Neuronal stem cell (in vitro differentiated cells): Measurements from ENCODE around the gene ALB.

ENCODE experiments used
- DNase-seq: peaks from one replicate; pipeline ENCODE4 v3.0.0-alpha.2; 2013; ENCODE audit warnings: low spot score
- H2AFZ ChIP-seq: one replicate; pipeline ENCODE4 v1.6.1; 2013; ENCODE audit warnings: mild to moderate bottlenecking, low read length, inconsistent platforms
- H2AK5ac ChIP-seq: 2 replicates; pipeline ENCODE4 v1.6.1; 2013; ENCODE audit warnings: low read depth, mild to moderate bottlenecking, inconsistent platforms, low read length, moderate library complexity, mixed read lengths
- H2BK120ac ChIP-seq: 2 replicates; pipeline ENCODE4 v1.6.1; 2013; ENCODE audit warnings: low read depth, mild to moderate bottlenecking, inconsistent platforms, low read length, moderate library complexity, mixed read lengths
- H2BK12ac ChIP-seq: one replicate; pipeline ENCODE4 v1.6.1; 2013; ENCODE audit warnings: low read length, inconsistent platforms
- H2BK15ac ChIP-seq: 2 replicates; pipeline ENCODE4 v1.6.1; 2013; ENCODE audit warnings: mild to moderate bottlenecking, low read length, inconsistent platforms, mixed read lengths
- H2BK5ac ChIP-seq: one replicate; pipeline ENCODE4 v1.6.1; 2013; ENCODE audit warnings: inconsistent platforms, mild to moderate bottlenecking, low read length, moderate library complexity
- H3K14ac ChIP-seq: one replicate; pipeline ENCODE4 v1.6.1; 2013; ENCODE audit warnings: low read length, inconsistent platforms
- H3K18ac ChIP-seq: 2 replicates; pipeline ENCODE4 v1.6.1; 2013; ENCODE audit warnings: low read length, inconsistent platforms
- H3K23ac ChIP-seq: 2 replicates; pipeline ENCODE4 v1.6.1; 2013; ENCODE audit warnings: low read depth, mild to moderate bottlenecking, mixed read lengths, low read length, inconsistent platforms; ENCODE audit not compliant: poor library complexity
- H3K27ac ChIP-seq: replicated peaks from 3 replicates; pipeline ENCODE4 v1.5.1; 2013; ENCODE audit warnings: low read length, inconsistent platforms
- H3K27me3 ChIP-seq, 3 experiments: 2 replicates each; pipeline ENCODE4 v1.6.1; 2013; ENCODE audit warnings: low read length in 3 of 3, mild to moderate bottlenecking in 2 of 3, inconsistent platforms in 1 of 3, low read depth in 1 of 3, mixed read lengths in 1 of 3, moderate library complexity in 1 of 3; ENCODE audit not compliant: control insufficient read depth in 3 of 3, insufficient read depth in 3 of 3
- H3K36me3 ChIP-seq, 2 donors: replicated peaks in 1 of 2; 2 replicates each; pipeline ENCODE4 v1.6.1; 2013; ENCODE audit warnings: low read length in 2 of 2; ENCODE audit not compliant: control insufficient read depth in 2 of 2, insufficient read depth in 2 of 2
- H3K4ac ChIP-seq: 2 replicates; pipeline ENCODE4 v1.6.1; 2013; ENCODE audit warnings: inconsistent platforms, mild to moderate bottlenecking, low read length, moderate library complexity
- H3K4me1 ChIP-seq, 2 donors: 1 replicate in 1 of 2; 2 replicates in 1 of 2; pipeline ENCODE4 v1.6.1; 2013; ENCODE audit warnings: low read length in 2 of 2, low read depth in 1 of 2; ENCODE audit not compliant: control insufficient read depth in 2 of 2, insufficient read depth in 1 of 2
- H3K4me2 ChIP-seq: one replicate; pipeline ENCODE4 v1.6.1; 2013; ENCODE audit warnings: mild to moderate bottlenecking, low read length, inconsistent platforms; ENCODE audit not compliant: insufficient read depth, poor library complexity, severe bottlenecking
- H3K4me3 ChIP-seq, 2 donors: 2 replicates each; pipeline ENCODE4 v1.5.1; 2013; ENCODE audit warnings: low read length in 2 of 2, mild to moderate bottlenecking in 2 of 2, inconsistent platforms in 1 of 2, moderate library complexity in 1 of 2
- H3K79me1 ChIP-seq: one replicate; pipeline ENCODE4 v1.6.1; 2013; ENCODE audit warnings: low read depth, mild to moderate bottlenecking, inconsistent platforms, low read length, moderate library complexity
- H3K9ac ChIP-seq: one replicate; pipeline ENCODE4 v1.6.1; 2013; ENCODE audit warnings: mild to moderate bottlenecking, low read depth, low read length, inconsistent platforms; ENCODE audit not compliant: poor library complexity
- H3K9me3 ChIP-seq, 2 donors: replicated peaks in 1 of 2; 2 replicates each; pipeline versions ENCODE3 to v1.6.1; 2013; ENCODE audit warnings: low read length in 2 of 2, mild to moderate bottlenecking in 2 of 2, inconsistent platforms in 1 of 2, low read depth in 1 of 2, mixed read lengths in 1 of 2, moderate library complexity in 1 of 2; ENCODE audit not compliant: control insufficient read depth in 2 of 2, insufficient read depth in 1 of 2
- H4K8ac ChIP-seq: one replicate; pipeline ENCODE4 v1.6.1; 2013; ENCODE audit warnings: low read depth, mild to moderate bottlenecking, inconsistent platforms, low read length, moderate library complexity
- H4K91ac ChIP-seq: one replicate; pipeline ENCODE4 v1.6.1; 2013; ENCODE audit warnings: low read length, low read depth, mild to moderate bottlenecking, inconsistent platforms; ENCODE audit not compliant: poor library complexity
- WGBS, 2 donors: extraction: QIAGEN DNeasy Blood & Tissue Kit; methylation state at CpG; one replicate each; pipeline ENCODE4 v1.1.7; 2013; ENCODE audit warnings: missing lambda C conversion rate in 2 of 2, mixed read lengths in 1 of 2; ENCODE audit not compliant: insufficient read length in 2 of 2, insufficient replicate concordance in 1 of 2; ENCODE audit errors: extremely low coverage in 2 of 2; 5-methylcytosine and 5-hydroxymethylcytosine counted together

Gene ALB

GRCh38 chr4:73437558-73437956 lies 33.5 kb downstream of the ALB start:
- Histone ChIP-seq H3K9ac (no peak overlapping the region), H3K27ac (no peak overlapping the region), H3K4ac (no peak overlapping the region), H2BK12ac (no peak overlapping the region), H3K4me3 (no peak overlapping the region), H3K23ac (no peak overlapping the region), H3K9me3 (no peaks in the 10 kb centered on the region), H3K14ac (no peak overlapping the region), H3K4me1 (no peaks in the 10 kb centered on the region), H2AK5ac (no peak overlapping the region), H4K8ac (no peak overlapping the region), H2BK120ac (no peak overlapping the region), H4K91ac (no peak overlapping the region), H3K27me3 (no peaks in the 10 kb centered on the region), H3K18ac (no peak overlapping the region), H3K4me2 (no peak overlapping the region), H2BK15ac (no peak overlapping the region), H3K79me1 (no peaks in the 10 kb centered on the region), H2BK5ac (no peak overlapping the region), H2AFZ (no peak overlapping the region), H3K36me3 (no peaks in the 10 kb centered on the region)
- DNase-seq: no peak

DNA sequence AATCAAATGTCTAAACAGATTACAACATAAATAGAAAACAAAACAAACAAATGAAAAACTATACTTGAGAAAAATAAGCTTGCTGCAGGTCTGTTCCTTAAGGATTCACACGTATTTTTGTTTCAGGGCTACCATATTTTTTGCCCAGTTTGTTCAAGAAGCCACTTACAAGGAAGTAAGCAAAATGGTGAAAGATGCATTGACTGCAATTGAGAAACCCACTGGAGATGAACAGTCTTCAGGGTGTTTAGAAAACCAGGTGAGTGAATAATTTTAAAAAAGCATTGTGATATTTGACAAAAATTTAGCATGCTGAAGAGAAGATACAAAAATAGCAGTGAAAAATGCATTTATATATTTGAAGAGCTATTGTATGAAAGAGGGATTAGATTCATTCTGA lies 34.0 kb downstream of the ALB start:
- Histone ChIP-seq H3K79me1 (no peaks in the 10 kb centered on the region), H4K8ac (no peak overlapping the region), H2BK12ac (no peak overlapping the region), H2BK120ac (no peak overlapping the region), H2BK15ac (no peak overlapping the region), H3K9me3 (no peaks in the 10 kb centered on the region), H3K4me3 (no peak overlapping the region), H2AFZ (no peak overlapping the region), H3K4ac (no peak overlapping the region), H3K27me3 (no peaks in the 10 kb centered on the region), H3K23ac (no peak overlapping the region), H3K36me3 (no peaks in the 10 kb centered on the region), H3K14ac (no peak overlapping the region), H3K4me2 (no peak overlapping the region), H4K91ac (no peak overlapping the region), H3K9ac (no peak overlapping the region), H2AK5ac (no peak overlapping the region), H3K18ac (no peak overlapping the region), H3K4me1 (no peaks in the 10 kb centered on the region), H2BK5ac (no peak overlapping the region), H3K27ac (no peak overlapping the region)
- DNase-seq: no peak
- no CpG with 5 or more reads among the region's 1 CpG for WGBS, 2 donors

DNA sequence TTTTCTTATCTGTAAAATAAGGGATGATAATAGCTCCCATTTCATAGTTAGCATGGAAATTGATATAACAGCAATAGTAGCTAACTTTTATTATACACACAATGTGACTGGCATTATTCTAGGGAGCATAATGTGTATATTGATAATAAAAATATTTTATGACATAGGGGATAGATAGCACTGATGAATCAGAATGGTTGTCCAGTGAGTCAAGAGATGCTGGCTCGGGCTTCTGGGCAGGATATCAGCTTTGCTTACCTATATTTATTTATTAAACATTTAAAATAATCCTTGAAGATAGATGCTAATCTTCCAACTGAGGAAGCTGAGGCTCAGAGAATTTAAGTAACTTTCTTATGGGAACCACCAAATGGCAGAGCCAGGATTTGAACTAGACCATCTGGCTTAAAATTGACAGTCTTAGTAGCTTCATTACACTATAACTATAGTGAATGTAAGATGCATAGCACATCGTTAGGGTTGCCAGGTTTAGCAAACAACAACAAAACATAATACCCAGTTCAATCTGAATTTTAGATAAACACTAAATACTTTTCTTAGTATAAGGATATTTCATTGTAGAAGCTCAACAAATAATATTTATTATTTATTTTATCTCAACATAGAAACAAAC lies 34.6 kb downstream of the ALB start:
- no peaks in the 10 kb centered on the region for H3K36me3 ChIP-seq
- H3K4me3 ChIP-seq: no peak overlapping the region
- H2BK15ac ChIP-seq: no peak overlapping the region
- no peak overlapping the region for H4K8ac ChIP-seq
- no peak overlapping the region for H2BK120ac ChIP-seq
- H2AFZ ChIP-seq: no peak overlapping the region
- no peak overlapping the region for H3K4ac ChIP-seq
- H3K9ac ChIP-seq: no peak overlapping the region
- no peak overlapping the region for H3K14ac ChIP-seq
- no peaks in the 10 kb centered on the region for H3K9me3 ChIP-seq
- no peak overlapping the region for H3K4me2 ChIP-seq
- no peak for DNase-seq
- H3K18ac ChIP-seq: no peak overlapping the region
- H3K27me3 ChIP-seq: no peaks in the 10 kb centered on the region
- no peak overlapping the region for H2AK5ac ChIP-seq
- H4K91ac ChIP-seq: no peak overlapping the region
- H3K79me1 ChIP-seq: no peaks in the 10 kb centered on the region
- H2BK5ac ChIP-seq: no peak overlapping the region
- WGBS, 2 donors: no CpG with 5 or more reads among the region's 2 CpGs
- no peak overlapping the region for H3K23ac ChIP-seq
- H3K4me1 ChIP-seq: no peaks in the 10 kb centered on the region
- H2BK12ac ChIP-seq: no peak overlapping the region
- no peak overlapping the region for H3K27ac ChIP-seq

DNA sequence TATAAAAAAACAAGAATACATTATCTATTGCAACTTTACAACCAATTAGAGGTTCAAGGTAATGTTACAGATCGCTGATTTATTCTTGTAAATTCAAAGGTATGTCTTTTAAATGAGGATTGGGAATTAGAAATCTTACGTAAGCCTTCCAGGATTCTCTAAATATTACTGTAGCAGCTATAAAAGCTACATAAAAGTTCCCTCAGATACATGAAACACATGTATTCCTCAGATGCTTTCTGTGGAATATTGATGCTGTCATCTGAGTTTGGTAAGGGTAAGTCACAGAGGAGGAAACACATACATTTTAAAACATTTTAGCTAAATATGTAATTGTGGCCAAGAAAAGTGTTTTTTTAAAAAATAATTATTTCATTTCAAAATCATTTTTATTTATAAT lies 35.4 kb downstream of the ALB start:
- H2BK12ac ChIP-seq: no peak overlapping the region
- no peak overlapping the region for H3K9ac ChIP-seq
- H4K91ac ChIP-seq: no peak overlapping the region
- no peak overlapping the region for H3K23ac ChIP-seq
- no peaks in the 10 kb centered on the region for H3K9me3 ChIP-seq
- H3K36me3 ChIP-seq: no peaks in the 10 kb centered on the region
- H3K4me3 ChIP-seq: no peak overlapping the region
- no CpG with 5 or more reads among the region's 2 CpGs for WGBS, 2 donors
- no peaks in the 10 kb centered on the region for H3K79me1 ChIP-seq
- H3K4me1 ChIP-seq: no peaks in the 10 kb centered on the region
- H2BK15ac ChIP-seq: no peak overlapping the region
- H3K14ac ChIP-seq: no peak overlapping the region
- no peak overlapping the region for H3K27ac ChIP-seq
- no peak for DNase-seq
- no peak overlapping the region for H2AK5ac ChIP-seq
- H3K18ac ChIP-seq: no peak overlapping the region
- H3K4ac ChIP-seq: no peak overlapping the region
- no peak overlapping the region for H2BK120ac ChIP-seq
- H2BK5ac ChIP-seq: no peak overlapping the region
- H3K27me3 ChIP-seq: no peaks in the 10 kb centered on the region
- no peak overlapping the region for H2AFZ ChIP-seq
- H4K8ac ChIP-seq: no peak overlapping the region
- no peak overlapping the region for H3K4me2 ChIP-seq
